T47D (cell line): ENCODE measurements around the gene MAT1A.
"Not testable (repeated sequence)": the region's sequence is repeated elsewhere in the genome, so short reads cannot be mapped to it uniquely, and the experiment has no call there.

ENCODE experiments used
- DNase-seq, 2 experiments: peaks; one replicate each; pipeline versions ENCODE4 v3.0.0 to v3.0.0-alpha.2; 2011 to 2012; ENCODE audit warnings: low read depth in 1 of 2, low spot score in 1 of 2
- in situ Hi-C: cut with HindIII; loops from 2 replicates; pipeline ENCODE4 v1.10.0; 2016; ENCODE audit warnings: low sequenced_read_pairs, low pct_unique_long_range_greater_than_20kb

The MAT1A gene

DNA sequence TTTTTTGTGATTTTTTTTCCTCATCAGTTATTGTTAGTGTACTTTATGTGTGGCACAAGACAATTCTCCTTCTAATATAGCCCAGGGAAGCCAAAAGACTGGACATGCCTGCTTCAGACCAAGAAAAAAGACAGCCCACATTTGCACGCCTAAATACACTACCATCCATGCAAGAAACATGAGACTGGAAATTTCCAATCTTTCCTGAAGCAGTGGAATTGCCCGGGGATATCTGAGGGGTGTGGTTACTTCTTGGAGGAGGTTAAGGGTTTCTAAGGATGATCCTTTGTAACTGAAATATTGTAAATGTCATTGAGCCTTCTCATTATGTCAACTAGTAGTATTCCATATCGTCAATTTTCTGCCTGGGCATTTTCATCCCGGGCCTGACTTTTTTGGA, 47.1 kb downstream of the MAT1A start:
- in situ Hi-C loops, DNase-seq: not testable (repeated sequence)

- DNase-seq, in situ Hi-C loops: not testable (repeated sequence)
Measured at GRCh38 chr10:80236457-80236856, 53.0 kb downstream of the MAT1A start.

DNA sequence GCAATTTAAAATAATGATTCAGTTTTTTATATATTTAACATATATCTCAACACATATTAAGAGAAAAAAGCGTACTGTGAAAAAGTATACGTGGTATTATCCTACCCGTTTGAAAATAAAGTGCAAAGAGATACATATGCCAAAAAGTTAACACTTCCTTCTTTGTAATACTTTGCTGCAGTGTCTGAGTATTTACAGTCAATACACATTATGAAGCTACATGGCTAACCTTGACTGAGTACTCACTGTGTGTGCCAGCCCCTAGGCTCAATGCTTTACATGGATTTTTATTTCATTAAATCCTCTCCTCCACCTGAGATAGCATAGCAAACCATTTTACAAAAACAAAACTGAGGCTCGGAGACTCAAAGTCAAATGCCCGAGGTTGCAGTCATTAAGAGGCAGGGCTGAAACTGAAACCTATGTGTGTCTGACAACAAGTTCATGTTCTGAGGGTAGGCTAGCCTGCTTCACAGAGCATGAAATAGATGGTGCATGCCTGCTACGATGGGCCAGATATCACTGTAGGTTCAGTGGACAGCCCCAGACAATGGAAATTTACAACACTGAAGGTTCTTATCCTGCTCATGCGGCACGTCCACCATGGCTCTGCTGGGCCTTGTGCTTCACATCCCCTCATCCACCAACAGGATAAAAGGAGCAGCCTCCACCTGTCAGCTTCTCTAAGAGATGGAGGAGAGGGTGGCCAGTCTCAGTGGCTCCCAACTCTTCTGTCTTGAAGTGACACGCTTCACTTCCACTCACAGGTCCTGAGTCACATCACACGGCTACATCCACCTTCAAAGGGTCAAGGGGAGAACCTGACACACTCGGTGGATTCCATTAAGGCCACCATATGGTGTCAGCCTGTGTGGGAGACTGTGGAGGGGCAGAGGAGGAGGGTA, 54.9 kb downstream of the MAT1A start:
- in situ Hi-C loops, DNase-seq: not testable (repeated sequence)

- in situ Hi-C loops, DNase-seq: not testable (repeated sequence)
Measured at GRCh38 chr10:80233871-80234270, 55.6 kb downstream of the MAT1A start.

- in situ Hi-C loops, DNase-seq: not testable (repeated sequence)
Measured at GRCh38 chr10:80226723-80227122, 62.7 kb downstream of the MAT1A start.

- in situ Hi-C loops, DNase-seq: not testable (repeated sequence)
Measured at GRCh38 chr10:80223031-80223419, 66.4 kb downstream of the MAT1A start.
